ENCODE data around the gene LORICRIN. TPM values are rescaled to one million over a fixed set of nuclear protein-coding genes. Genes with fewer than 3 reads are reported as not detected.

LORICRIN gene
- total RNA-seq, 1 experiment from 2014 or later, result not detected

DNA sequence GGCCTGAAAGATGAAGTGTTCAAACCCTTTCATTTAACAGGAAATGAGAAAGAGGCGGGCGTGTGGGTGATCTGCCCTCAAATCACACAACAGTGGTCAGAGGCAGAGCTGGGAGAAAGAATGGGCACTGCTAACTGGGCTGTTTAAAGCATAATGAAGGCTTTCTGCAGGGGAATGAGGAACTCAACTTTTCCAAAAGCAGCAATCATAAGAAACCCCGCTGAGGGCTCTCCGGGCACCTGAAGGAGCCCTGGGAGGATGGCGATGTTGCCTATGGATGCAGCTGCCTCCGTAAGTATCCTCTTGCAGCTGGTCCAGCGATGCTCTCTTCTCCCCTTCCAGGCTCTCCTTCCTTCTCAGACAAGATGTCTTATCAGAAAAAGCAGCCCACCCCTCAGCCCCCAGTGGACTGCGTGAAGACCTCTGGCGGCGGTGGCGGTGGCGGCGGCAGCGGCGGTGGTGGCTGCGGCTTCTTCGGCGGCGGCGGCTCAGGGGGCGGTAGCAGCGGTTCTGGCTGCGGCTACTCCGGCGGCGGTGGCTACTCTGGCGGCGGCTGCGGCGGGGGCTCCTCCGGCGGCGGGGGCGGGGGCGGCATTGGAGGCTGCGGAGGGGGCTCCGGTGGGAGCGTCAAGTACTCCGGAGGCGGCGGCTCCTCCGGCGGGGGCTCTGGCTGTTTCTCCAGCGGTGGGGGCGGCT, 1.2 kb downstream of the LORICRIN start:
- TF ChIP-seq, protein P1, sequence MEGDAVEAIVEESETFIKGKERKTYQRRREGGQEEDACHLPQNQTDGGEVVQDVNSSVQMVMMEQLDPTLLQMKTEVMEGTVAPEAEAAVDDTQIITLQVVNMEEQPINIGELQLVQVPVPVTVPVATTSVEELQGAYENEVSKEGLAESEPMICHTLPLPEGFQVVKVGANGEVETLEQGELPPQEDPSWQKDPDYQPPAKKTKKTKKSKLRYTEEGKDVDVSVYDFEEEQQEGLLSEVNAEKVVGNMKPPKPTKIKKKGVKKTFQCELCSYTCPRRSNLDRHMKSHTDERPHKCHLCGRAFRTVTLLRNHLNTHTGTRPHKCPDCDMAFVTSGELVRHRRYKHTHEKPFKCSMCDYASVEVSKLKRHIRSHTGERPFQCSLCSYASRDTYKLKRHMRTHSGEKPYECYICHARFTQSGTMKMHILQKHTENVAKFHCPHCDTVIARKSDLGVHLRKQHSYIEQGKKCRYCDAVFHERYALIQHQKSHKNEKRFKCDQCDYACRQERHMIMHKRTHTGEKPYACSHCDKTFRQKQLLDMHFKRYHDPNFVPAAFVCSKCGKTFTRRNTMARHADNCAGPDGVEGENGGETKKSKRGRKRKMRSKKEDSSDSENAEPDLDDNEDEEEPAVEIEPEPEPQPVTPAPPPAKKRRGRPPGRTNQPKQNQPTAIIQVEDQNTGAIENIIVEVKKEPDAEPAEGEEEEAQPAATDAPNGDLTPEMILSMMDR (IDR thresholded peaks at IDR 0.05), result no peak
- TF ChIP-seq REST (IDR thresholded peaks at IDR 0.05; ENCODE audit: insufficient read depth in 1 of 2, low read depth in 2 of 2, low read length in 1 of 2) (no peak), SIN3A (IDR thresholded peaks at IDR 0.05; ENCODE audit: borderline replicate concordance, insufficient read depth, low read depth, low read length) (no peak), TCF7L2 (IDR thresholded peaks at IDR 0.05; ENCODE audit: low read depth, low read length) (no peak), POLR2AphosphoS5 (IDR thresholded peaks at IDR 0.05; ENCODE audit: low read depth, low read length) (no peak)
- DNase-seq (ENCODE audit: low read depth, low spot score) (no peak), ATAC-seq (peak; percentile 31; the same call in 1 of the 2 replicates)
- CTCF ChIA-PET, result no interaction called here
- no peak overlapping the region for H3K27ac ChIP-seq (ENCODE audit: low read length)
- peaks cover 39% of the 10 kb centered on the region for H3K27me3 ChIP-seq (ENCODE audit: control insufficient read depth, insufficient read depth, low read length)
- no TSS peak for BruUV-seq (replicated peaks)
- POLR2A ChIA-PET, result no interaction called here
- 0 out of 2 replicates have a peak, but pooled peaks cover 2% of the 10 kb centered on the region for H3K4me1 ChIP-seq (ENCODE audit: control insufficient read depth, insufficient read depth, low read length)
- in situ Hi-C loops (cut with HindIII; ENCODE audit: low pct_unique_long_range_greater_than_20kb, low sequenced_read_pairs) (no loop called here), intact Hi-C loops (cut with micrococcal nuclease; ENCODE audit: unreplicated experiment) (no loop called here)
- H3K4me3 ChIP-seq (ENCODE audit: low read depth in 2 of 2, low read length in 2 of 2), result peak overlapping the region in 1 of 2 experiments; percentile 31; a peak in 1 of 4 replicates
- no peaks in the 10 kb centered on the region for H3K36me3 ChIP-seq (ENCODE audit: control insufficient read depth, insufficient read depth, low read length)
- H3K9me3 ChIP-seq (ENCODE audit: control insufficient read depth, insufficient read depth, low read depth, low read length), result no peaks in the 10 kb centered on the region

DNA sequence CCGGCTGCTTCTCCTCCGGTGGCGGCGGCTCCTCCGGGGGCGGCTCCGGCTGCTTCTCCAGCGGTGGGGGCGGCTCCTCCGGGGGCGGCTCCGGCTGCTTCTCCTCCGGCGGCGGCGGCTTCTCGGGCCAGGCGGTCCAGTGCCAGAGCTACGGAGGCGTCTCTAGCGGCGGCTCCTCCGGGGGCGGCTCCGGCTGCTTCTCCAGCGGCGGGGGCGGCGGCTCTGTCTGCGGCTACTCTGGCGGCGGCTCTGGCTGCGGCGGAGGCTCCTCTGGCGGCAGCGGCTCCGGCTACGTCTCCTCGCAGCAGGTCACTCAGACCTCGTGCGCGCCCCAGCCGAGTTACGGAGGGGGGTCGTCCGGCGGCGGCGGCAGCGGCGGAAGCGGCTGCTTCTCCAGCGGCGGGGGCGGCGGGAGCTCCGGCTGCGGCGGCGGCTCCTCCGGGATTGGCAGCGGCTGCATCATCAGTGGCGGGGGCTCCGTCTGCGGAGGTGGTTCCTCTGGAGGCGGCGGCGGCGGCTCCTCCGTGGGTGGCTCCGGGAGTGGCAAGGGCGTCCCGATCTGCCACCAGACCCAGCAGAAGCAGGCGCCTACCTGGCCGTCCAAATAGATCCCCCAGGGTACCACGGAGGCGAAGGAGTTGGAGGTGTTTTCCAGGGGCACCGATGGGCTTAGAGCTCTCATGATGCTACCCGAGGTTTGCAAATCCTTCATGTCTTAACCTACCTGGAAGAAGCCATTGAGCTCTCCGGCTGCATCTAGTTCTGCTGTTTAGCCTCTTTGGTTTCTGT, 2.0 kb downstream of the LORICRIN start:
- peak; percentile 56; the same call in 1 of the 2 replicates for ATAC-seq
- Histone ChIP-seq H3K4me1 (ENCODE audit: control insufficient read depth, insufficient read depth, low read length) (0 out of 2 replicates have a peak, but pooled peaks cover 2% of the 10 kb centered on the region), H3K4me3 (ENCODE audit: low read depth in 2 of 2, low read length in 2 of 2) (peak overlapping the region; percentile 23 to 31; a peak in 3 of 4 replicates), H3K27me3 (ENCODE audit: control insufficient read depth, insufficient read depth, low read length) (peaks cover 41% of the 10 kb centered on the region), H3K27ac (ENCODE audit: low read length) (no peak overlapping the region), H3K36me3 (ENCODE audit: control insufficient read depth, insufficient read depth, low read length) (no peaks in the 10 kb centered on the region), H3K9me3 (ENCODE audit: control insufficient read depth, insufficient read depth, low read depth, low read length) (no peaks in the 10 kb centered on the region)
- no TSS peak for BruUV-seq (replicated peaks)
- in situ Hi-C loops (cut with HindIII; ENCODE audit: low pct_unique_long_range_greater_than_20kb, low sequenced_read_pairs), result no loop called here
- ChIA-PET POLR2A (no interaction called here), CTCF (no interaction called here)
- TF ChIP-seq SIN3A (IDR thresholded peaks at IDR 0.05; ENCODE audit: borderline replicate concordance, insufficient read depth, low read depth, low read length), result no peak
- TF ChIP-seq, protein P1 (IDR thresholded peaks at IDR 0.05), result no peak
- intact Hi-C loops (cut with micrococcal nuclease; ENCODE audit: unreplicated experiment), result no loop called here
- DNase-seq (ENCODE audit: low read depth, low spot score), result no peak

Measured in Panc1 (cell line).